ENCODE results near the gene PRM2. TPM values are rescaled to one million over a fixed set of nuclear protein-coding genes. Genes with fewer than 3 reads are reported as not detected.
A peak's percentile ranks its signal among the peaks of the same experiment; 100 is the strongest.

The PRM2 gene
- total and polyA plus RNA-seq, 2 of the 8 experiments (the other 6 are each of a cell fraction or from before 2014, with no cell fraction given), result not detected

- TF ChIP-seq MAX (IDR thresholded peaks at IDR 0.05), result peak; percentile 19; the same call in 1 of the 2 replicates
Measured at GRCh38 chr16:11280616-11281522, 4.6 kb upstream of the PRM2 start, which contains the start of gene PRM1 (continued).

Measured in H1 (cell line).